B cell (primary cell): ENCODE results near the gene CROCC.
"Not testable (repeated sequence)": the region's sequence is repeated elsewhere in the genome, so short reads cannot be mapped to it uniquely, and the experiment has no call there.

Experiments used
- CTCF ChIP-seq: fragments of 200-600 bp; IDR thresholded peaks from one replicate; pipeline ENCODE4 v1.8.0; 2022; ENCODE audit warnings: antibody characterized with exemption, mild to moderate bottlenecking
- EZH2 ChIP-seq: IDR thresholded peaks from 2 replicates; pipeline ENCODE4 v1.6.1; 2012; ENCODE audit warnings: borderline replicate concordance, low read depth, mild to moderate bottlenecking, moderate library complexity, low read length; ENCODE audit not compliant: insufficient read depth, poor library complexity, severe bottlenecking

GRCh38 chr1:16949026-16949425 lies 27.3 kb downstream of the CROCC start:
- TF ChIP-seq CTCF, EZH2: not testable (repeated sequence)
